ENCODE results near the gene PABPN1.

Gene PABPN1

DNA sequence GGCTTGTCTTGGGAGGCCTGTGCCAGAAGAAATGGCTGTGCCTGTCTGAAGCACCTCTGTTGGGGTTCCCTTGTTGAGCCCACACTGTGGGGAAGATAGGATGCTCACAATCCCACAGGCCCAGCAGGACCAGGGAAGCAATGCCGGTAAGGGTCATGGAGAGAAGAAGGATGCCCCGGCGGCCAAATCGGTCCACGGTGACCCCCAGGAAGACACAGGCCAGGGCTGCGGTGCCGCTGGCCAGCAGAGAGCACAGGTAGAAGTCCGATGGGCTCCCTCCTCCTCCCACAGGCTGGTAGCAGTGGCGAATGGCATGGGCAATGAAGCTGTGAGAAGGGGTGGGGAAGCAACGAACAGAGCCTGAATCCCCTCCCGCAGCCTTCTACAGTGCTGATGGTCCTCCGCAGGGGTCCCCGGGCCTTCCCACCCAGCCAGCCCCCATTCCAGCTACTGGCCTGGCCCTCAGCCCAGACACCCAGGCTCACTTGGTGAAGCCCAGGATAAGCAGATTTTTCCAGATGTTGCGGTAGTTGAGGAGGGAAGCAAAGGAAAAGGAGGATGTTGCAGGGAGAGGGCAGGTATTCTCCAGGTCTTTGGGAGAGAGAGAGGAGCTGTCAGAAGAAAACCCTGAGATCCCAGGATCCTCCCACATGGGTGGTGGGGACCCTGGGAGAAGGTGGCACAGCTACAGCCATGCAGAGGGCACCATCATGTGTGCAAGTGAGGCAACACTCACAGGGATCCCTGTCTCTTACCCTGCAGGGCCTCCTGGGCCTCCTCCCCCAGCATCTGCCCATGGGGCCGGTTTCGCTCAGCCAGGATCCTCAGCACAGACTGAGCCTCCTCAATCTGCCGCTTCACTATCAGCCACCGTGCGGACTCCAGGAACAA, 26.4 kb downstream of the PABPN1 start:
- no peak for ATAC-seq
- TF ChIP-seq OSR1 (CRISPR knock-in tag; IDR thresholded peaks at IDR 0.05) (no peak), CSRNP3 (CRISPR knock-in tag; IDR thresholded peaks at IDR 0.05) (no peak), ZFP30 (CRISPR knock-in tag; IDR thresholded peaks at IDR 0.05) (no peak), SNAI2 (CRISPR knock-in tag; IDR thresholded peaks at IDR 0.05) (no peak)

- no peak for ATAC-seq
- TF ChIP-seq CREB5 (CRISPR knock-in tag; IDR thresholded peaks at IDR 0.05; ENCODE audit: low read depth) (no peak), SNAI2 (CRISPR knock-in tag; IDR thresholded peaks at IDR 0.05) (no peak), ISL1 (CRISPR knock-in tag; IDR thresholded peaks at IDR 0.05) (no peak), RARB (CRISPR knock-in tag; IDR thresholded peaks at IDR 0.05) (no peak), ZNF565 (CRISPR knock-in tag; conservative IDR thresholded peaks at IDR 0.05; ENCODE audit: low read depth) (no peak), OSR1 (CRISPR knock-in tag; IDR thresholded peaks at IDR 0.05) (no peak), ESRRG (CRISPR knock-in tag; IDR thresholded peaks at IDR 0.05) (no peak), ZNF70 (CRISPR knock-in tag; IDR thresholded peaks at IDR 0.05) (no peak)
- TF ChIP-seq, protein P1, sequence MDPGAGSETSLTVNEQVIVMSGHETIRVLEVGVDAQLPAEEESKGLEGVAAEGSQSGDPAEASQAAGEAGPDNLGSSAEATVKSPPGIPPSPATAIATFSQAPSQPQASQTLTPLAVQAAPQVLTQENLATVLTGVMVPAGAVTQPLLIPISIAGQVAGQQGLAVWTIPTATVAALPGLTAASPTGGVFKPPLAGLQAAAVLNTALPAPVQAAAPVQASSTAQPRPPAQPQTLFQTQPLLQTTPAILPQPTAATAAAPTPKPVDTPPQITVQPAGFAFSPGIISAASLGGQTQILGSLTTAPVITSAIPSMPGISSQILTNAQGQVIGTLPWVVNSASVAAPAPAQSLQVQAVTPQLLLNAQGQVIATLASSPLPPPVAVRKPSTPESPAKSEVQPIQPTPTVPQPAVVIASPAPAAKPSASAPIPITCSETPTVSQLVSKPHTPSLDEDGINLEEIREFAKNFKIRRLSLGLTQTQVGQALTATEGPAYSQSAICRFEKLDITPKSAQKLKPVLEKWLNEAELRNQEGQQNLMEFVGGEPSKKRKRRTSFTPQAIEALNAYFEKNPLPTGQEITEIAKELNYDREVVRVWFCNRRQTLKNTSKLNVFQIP (CRISPR knock-in tag; IDR thresholded peaks at IDR 0.05; ENCODE audit: borderline replicate concordance, low read depth), result no peak
- TF ChIP-seq, protein P2, sequence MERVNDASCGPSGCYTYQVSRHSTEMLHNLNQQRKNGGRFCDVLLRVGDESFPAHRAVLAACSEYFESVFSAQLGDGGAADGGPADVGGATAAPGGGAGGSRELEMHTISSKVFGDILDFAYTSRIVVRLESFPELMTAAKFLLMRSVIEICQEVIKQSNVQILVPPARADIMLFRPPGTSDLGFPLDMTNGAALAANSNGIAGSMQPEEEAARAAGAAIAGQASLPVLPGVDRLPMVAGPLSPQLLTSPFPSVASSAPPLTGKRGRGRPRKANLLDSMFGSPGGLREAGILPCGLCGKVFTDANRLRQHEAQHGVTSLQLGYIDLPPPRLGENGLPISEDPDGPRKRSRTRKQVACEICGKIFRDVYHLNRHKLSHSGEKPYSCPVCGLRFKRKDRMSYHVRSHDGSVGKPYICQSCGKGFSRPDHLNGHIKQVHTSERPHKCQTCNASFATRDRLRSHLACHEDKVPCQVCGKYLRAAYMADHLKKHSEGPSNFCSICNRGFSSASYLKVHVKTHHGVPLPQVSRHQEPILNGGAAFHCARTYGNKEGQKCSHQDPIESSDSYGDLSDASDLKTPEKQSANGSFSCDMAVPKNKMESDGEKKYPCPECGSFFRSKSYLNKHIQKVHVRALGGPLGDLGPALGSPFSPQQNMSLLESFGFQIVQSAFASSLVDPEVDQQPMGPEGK (CRISPR knock-in tag; IDR thresholded peaks at IDR 0.05; ENCODE audit: borderline replicate concordance), result no peak
Observed at GRCh38 chr14:23348297-23348655, 27.0 kb downstream of the PABPN1 start.

GRCh38 chr14:23349156-23349845, 28.0 kb downstream of the PABPN1 start:
- TF ChIP-seq ZFP30 (CRISPR knock-in tag; IDR thresholded peaks at IDR 0.05) (no peak), ZC3H10 (CRISPR knock-in tag; IDR thresholded peaks at IDR 0.05) (no peak)
- ATAC-seq, result no peak

DNA sequence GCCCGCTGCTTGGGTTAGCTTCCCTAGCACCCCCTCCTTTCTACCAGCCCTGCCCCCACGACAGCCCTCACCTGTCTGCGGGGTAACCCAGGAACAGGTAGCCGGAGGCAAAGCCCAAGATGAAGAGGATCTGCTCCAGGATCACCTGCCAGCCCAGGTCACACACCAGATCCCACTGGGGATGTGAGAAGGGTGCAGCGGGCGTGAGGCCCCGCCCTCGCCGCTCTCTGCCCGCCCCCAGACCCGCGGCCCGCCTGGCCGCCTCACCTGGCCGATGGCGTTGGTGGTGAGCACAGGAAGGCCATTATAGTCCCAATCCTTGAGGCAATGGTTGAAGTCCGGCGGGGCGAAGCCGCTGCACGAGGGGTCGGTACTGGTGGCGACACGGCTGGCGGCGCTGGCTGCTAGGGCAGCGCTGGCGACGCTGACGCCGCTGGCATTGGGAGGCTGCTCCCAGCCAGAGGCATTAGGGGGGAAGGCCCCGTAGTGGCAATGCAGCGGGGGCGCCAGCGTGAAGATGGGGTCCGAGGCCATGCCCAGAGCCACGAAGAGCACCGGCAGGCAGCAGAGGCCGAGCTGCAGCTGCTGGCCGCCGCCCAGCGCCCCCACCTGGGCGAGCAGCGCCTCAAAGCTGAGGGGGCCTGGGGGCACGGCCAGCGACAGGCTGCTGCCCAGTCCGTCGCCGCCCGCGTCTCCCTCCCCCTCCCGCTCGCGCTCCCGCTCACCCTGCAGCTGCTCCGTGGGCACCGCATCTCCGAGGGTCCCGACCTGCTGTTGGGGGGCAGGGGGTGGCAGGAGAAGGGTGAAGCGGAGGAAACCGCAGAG, 30.6 kb downstream of the PABPN1 start:
- peak; percentile 58 for ATAC-seq
- TF ChIP-seq, protein P2 (CRISPR knock-in tag; IDR thresholded peaks at IDR 0.05; ENCODE audit: borderline replicate concordance), result 0 out of 2 replicates have a peak, but pooled peaks have one; percentile 28
- no peak for TF ChIP-seq TOX (CRISPR knock-in tag; IDR thresholded peaks at IDR 0.05; ENCODE audit: borderline replicate concordance)
